ENCODE measurements around the gene SEC16A.

DNA sequence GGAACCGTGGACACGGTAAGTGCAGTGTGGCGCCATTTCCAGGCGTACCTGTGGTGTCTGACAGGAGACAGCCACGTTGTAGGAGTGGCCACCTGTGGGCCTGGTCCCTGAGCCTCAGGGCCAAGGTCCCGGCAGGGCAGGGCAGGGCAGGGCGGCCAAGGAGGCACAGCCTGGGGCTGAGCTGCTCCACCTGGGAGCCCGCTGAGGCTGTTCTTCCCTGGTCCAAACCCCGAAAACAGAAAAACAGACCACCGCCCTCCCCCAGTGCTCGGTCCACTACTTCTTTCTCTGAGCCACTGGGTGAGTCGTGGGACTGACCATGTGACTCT, 63.8 kb downstream of the SEC16A start:
- TF ChIP-seq, protein P1, sequence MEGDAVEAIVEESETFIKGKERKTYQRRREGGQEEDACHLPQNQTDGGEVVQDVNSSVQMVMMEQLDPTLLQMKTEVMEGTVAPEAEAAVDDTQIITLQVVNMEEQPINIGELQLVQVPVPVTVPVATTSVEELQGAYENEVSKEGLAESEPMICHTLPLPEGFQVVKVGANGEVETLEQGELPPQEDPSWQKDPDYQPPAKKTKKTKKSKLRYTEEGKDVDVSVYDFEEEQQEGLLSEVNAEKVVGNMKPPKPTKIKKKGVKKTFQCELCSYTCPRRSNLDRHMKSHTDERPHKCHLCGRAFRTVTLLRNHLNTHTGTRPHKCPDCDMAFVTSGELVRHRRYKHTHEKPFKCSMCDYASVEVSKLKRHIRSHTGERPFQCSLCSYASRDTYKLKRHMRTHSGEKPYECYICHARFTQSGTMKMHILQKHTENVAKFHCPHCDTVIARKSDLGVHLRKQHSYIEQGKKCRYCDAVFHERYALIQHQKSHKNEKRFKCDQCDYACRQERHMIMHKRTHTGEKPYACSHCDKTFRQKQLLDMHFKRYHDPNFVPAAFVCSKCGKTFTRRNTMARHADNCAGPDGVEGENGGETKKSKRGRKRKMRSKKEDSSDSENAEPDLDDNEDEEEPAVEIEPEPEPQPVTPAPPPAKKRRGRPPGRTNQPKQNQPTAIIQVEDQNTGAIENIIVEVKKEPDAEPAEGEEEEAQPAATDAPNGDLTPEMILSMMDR (IDR thresholded peaks at IDR 0.05): no peak
- TF ChIP-seq POLR2A (IDR thresholded peaks at IDR 0.05): no peak

Measured in Peyer's patch (tissue), 4 donors.